Gastroesophageal sphincter (tissue), 3 donors: Measurements from ENCODE around the gene PRDM16.

Experiments used
- CTCF ChIP-seq, 4 experiments: fragments of 200-600 bp in 2 of 4; fragments of 450-650 bp in 2 of 4; sonication (generic) in 1 of 4; IDR thresholded peaks; one replicate each; pipeline ENCODE4 v1.5.1; 2017 to 2019; ENCODE audit warnings: antibody characterized with exemption in 4 of 4, mild to moderate bottlenecking in 2 of 4, moderate library complexity in 2 of 4
- EP300 ChIP-seq: sonication (generic); formaldehyde crosslinking; IDR thresholded peaks from one replicate; pipeline ENCODE4 v1.6.1; 2017; ENCODE audit warnings: antibody characterized with exemption, mild to moderate bottlenecking
- POLR2AphosphoS5 ChIP-seq: sonication (generic); formaldehyde crosslinking; IDR thresholded peaks from one replicate; pipeline ENCODE4 v1.6.1; 2017; ENCODE audit warnings: antibody characterized with exemption

GRCh38 chr1:3026581-3027391, 42.2 kb upstream of the PRDM16 start:
- TF ChIP-seq EP300 (no peak), CTCF (IDR thresholded peaks at IDR 0.05) (no peak), POLR2AphosphoS5 (no peak)
